Activated CD4-positive, alpha-beta T cell treated with anti-CD3 and anti-CD28 coated beads, Interleukin-2, amount 50 U/mL, for 4 hours (primary cell): ENCODE results near the gene TMEM54.
"Not testable (repeated sequence)": the region's sequence is repeated elsewhere in the genome, so short reads cannot be mapped to it uniquely, and the experiment has no call there.

Experiments
- DNase-seq, 2 experiments: peaks; one replicate each; pipeline ENCODE4 v3.0.0-alpha.2; 2020

Gene TMEM54

GRCh38 chr1:32918179-32918578, 17.0 kb upstream of the TMEM54 start:
- DNase-seq: no peak

GRCh38 chr1:32917521-32917920, 16.3 kb upstream of the TMEM54 start:
- DNase-seq: no peak

- no peak for DNase-seq
Observed at GRCh38 chr1:32915766-32916706, 14.8 kb upstream of the TMEM54 start.

GRCh38 chr1:32910319-32910718, 9.1 kb upstream of the TMEM54 start:
- DNase-seq: no peak

- DNase-seq: no peak
Observed at GRCh38 chr1:32907435-32907834, 6.2 kb upstream of the TMEM54 start.

- DNase-seq: no peak
Observed at GRCh38 chr1:32906654-32907053, 5.5 kb upstream of the TMEM54 start.

GRCh38 chr1:32905588-32905987, 4.4 kb upstream of the TMEM54 start:
- DNase-seq: not testable (repeated sequence)

GRCh38 chr1:32904797-32905196, 3.6 kb upstream of the TMEM54 start:
- DNase-seq: no peak

GRCh38 chr1:32903991-32904785, 3.0 kb upstream of the TMEM54 start:
- DNase-seq: no peak

- no peak for DNase-seq
Observed at GRCh38 chr1:32902535-32902920, 1.3 kb upstream of the TMEM54 start.

GRCh38 chr1:32901823-32902534, 790 bp upstream of the TMEM54 start:
- no peak for DNase-seq

- DNase-seq: no peak
Observed at GRCh38 chr1:32900371-32900955, 726 bp downstream of the TMEM54 start.

GRCh38 chr1:32899586-32900296, 1.4 kb downstream of the TMEM54 start:
- no peak for DNase-seq

GRCh38 chr1:32898958-32899357, 2.2 kb downstream of the TMEM54 start:
- no peak for DNase-seq

GRCh38 chr1:32898056-32898455, 3.1 kb downstream of the TMEM54 start:
- no peak for DNase-seq

- DNase-seq: no peak
Observed at GRCh38 chr1:32897082-32898049, 3.8 kb downstream of the TMEM54 start.

GRCh38 chr1:32896451-32896850, 4.7 kb downstream of the TMEM54 start:
- no peak for DNase-seq

GRCh38 chr1:32895325-32896215, 5.6 kb downstream of the TMEM54 start:
- DNase-seq: no peak

GRCh38 chr1:32894681-32895080, 6.5 kb downstream of the TMEM54 start:
- no peak for DNase-seq
